Stromal cell of bone marrow (primary cell): Measurements from ENCODE around the gene SIGLEC15.
"Not testable (repeated sequence)": the region's sequence is repeated elsewhere in the genome, so short reads cannot be mapped to it uniquely, and the experiment has no call there.

Experiments
- DNase-seq: peaks from one replicate; pipeline ENCODE4 v3.0.0-alpha.2; 2012; ENCODE audit warnings: low read depth

The SIGLEC15 gene, protein sequence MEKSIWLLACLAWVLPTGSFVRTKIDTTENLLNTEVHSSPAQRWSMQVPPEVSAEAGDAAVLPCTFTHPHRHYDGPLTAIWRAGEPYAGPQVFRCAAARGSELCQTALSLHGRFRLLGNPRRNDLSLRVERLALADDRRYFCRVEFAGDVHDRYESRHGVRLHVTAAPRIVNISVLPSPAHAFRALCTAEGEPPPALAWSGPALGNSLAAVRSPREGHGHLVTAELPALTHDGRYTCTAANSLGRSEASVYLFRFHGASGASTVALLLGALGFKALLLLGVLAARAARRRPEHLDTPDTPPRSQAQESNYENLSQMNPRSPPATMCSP

DNA sequence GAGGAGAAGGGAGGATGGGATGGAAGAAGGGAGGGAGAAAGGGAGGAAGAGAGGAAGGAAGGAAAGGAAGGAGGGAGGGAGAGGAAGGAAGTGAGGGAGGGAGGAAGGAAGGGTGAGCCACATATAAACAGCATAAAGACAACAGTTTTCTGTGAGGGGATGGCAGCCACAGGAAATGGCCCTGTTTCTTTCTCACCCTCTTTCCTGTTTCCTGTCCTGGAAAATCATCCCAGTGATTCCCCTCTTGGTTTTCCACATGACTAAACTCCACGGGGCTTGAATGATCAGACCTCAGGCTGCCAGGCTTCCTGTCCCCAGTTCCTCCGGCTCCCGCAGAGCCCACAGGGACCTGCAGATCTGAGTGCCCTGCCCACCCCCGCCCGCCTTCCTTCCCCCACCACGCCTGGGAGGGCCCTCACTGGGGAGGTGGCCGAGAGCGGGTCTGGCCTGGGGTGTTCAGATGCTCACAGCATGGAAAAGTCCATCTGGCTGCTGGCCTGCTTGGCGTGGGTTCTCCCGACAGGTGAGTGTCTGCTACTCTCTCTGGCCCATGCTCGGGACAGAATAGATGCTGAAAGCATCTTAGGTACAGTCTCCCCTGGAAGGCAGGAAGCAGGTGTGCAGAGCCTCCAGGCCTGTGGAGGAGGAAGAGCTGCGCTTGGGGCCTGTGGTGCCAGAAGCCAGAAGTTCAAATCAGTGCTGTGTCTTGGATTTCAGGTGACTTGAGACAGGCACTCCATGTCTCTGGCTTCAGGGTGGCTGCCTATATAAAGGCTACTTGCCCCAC is at the start of gene SIGLEC15:
Gene SIGLEC15 (plus strand): TSS at position 418 of the 787 bp plus-strand sequence. CDS start 54 bp downstream, at position 472.
- no peak for DNase-seq

DNA sequence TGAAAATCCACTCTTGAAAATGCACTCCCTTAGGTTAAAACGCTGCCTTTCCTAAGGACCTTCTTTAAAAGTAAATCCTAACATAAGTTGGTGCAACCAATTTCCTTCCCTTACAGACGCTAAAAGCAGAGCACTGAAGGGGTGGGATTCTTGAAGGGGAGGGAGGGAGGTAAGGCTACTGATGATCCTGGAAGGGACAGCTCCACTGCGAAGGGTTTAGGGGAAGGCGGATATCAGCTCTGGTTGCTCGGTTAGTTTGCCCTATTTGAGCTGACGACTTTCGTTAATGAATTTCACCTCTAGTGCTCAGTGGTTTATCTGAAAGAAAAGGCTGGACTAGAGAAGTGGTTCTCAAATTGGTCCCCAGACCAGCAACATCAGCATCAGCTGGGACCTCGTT is 49.7 kb upstream of the SIGLEC15 start:
- no peak for DNase-seq

DNA sequence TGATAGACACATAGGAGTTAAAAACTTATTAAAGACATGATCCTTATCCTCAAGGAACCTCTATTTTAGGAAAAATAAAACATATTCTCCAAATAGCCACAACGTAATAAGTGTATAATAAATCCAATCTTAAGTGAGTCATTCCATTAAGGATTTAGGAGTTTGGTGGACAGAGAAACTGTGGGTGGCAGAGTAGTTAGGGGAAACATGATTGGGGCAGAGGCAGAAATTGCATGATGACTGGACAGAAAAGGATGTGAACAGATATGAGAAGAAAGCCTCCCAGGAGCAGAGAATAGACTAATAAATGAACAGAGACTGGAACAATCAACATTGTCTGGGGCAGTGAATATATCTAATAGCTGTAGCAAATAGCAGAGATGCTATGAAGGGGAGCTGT is 48.1 kb upstream of the SIGLEC15 start:
- peak; percentile 89 for DNase-seq

DNA sequence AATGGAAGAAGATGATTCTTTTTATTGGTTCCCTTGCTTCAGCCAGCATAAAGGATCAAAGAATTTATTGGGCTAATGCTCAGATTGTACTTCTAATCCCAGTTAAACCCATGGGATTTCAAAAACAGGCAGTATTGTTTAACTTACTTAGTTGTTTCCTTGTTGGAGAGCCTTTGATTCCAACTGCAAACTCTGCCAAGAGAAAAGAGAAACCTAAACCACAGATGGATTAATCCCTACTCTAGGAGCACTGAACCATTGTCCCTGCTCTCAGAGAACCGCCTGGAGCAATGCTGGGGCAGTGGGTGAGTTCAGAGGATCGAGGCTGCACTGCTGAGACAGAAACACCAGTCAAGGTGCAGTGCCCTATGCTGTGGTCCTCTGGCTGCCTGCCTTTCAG is 44.9 kb upstream of the SIGLEC15 start:
- DNase-seq = peak; percentile 53

DNA sequence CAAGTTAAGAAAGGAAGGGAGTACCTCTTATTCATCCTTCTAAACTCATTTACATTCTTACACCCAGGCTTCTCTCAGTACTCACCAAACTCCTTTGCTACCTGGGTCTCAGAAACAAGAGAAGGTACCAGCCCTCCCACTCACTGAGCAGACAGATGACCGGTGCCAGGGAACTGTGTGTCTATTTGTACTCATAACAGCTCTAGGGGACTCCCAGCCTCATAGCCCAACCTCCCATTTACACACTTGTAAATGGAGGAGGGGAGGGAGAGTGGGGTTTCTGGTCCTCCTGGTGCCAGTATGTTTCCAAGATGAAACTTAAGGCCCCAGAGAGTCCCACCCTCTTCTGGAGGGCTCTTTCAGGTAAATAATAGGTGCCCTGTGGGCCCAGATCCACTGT is 42.8 kb upstream of the SIGLEC15 start:
- no peak for DNase-seq

DNA sequence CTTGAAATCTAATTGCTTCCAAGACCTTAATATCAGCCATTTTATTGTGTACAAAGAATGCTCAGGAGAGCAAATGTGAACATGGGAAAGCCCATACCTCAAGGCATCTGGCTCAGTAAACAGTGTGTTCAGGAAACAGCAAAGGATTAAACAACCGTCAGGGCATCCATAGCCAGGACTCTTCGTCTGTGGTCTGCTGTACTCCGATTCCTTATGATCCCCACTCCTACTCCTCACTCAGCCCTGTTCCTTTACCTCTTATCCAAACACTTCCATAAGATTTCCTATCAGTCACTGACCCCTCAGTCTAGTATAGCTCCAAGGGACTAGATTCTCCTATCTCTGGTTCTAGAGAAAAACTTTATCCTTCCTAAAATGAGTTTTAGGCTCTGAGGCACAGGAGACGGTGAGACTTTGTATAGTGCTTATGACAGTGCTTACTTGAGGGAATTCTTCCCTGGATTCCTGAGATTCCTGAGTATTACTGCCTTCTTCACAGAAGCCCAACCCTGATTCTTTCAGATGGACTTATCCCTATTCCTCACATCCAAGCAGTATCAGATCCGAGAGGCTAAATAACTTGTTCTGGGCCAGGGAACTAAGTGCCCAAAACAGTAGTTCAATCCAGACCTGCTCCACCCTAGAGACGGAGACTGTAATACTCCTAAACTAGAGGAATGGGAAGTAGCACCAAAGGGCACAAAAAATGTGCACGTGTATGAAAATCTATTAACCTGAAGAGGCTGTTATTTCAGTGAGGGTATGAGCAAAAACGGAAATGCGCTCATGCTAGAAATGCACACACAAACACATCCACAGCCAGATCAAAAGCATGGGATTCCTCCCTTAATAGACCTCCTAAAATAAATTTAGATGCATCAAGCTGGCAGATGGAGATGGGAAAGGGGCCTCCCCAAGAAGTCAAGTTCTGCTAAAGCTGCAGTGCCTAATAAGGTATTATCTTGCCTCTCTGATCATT is 42.1 kb upstream of the SIGLEC15 start:
- no peak for DNase-seq

DNA sequence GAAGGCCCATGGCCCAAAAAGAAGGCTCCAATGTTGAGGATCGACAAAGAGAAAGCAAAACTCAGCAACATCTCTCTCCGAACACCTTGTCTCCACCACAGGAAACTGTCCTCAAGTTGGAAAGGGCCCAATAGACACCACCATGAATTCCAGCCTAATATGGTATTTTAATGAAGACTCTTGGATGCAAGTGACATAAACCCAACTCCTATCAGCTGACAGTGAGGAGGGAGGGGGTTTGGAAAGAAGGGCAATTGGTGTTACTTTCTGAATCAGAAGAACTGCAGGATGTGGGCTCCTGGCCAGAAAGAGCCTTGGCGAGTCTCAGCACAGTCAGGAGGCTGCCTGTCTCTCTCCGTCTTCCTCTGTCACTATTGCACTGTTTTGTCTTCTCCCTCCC is 40.3 kb upstream of the SIGLEC15 start:
- DNase-seq = peak; percentile 35

DNA sequence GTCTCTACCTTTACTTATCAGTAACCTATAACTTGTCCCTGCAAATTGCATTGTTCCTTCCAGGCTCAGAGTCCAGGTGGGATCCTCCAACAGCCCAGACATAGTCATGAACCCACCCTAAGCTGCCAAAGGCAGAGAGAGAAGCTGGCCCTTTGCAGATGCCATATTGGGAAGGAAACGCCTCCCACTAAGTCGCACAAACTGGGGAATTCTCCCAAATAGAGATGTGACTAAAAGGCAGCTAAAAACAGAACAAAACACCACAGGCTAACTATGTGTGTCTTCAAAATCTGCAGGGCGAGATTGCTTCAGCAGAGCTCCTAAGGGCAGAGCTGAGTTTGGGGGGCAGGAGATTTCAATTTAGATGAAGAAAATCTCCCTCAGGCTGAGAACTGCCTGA is 38.5 kb upstream of the SIGLEC15 start:
- DNase-seq = no peak

DNA sequence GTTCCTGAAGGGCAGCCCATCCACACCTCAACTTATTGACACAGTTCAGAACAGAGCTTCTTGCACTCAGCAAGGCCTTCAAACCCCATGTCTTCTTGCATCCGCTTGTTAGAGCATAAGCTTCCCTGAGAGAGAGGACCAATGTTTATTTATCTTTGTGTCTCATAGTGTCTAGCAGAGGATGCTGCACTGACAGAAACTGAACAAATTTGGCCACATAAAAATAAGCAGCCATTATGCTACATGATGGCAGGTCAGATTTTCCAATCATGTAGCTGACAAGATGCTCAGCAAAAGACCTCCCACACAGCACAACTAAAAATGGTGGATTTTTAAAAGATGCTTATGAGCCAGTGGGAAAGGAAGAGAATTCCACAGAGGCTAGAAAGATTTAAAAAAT is 38.1 kb upstream of the SIGLEC15 start:
- DNase-seq = no peak

DNA sequence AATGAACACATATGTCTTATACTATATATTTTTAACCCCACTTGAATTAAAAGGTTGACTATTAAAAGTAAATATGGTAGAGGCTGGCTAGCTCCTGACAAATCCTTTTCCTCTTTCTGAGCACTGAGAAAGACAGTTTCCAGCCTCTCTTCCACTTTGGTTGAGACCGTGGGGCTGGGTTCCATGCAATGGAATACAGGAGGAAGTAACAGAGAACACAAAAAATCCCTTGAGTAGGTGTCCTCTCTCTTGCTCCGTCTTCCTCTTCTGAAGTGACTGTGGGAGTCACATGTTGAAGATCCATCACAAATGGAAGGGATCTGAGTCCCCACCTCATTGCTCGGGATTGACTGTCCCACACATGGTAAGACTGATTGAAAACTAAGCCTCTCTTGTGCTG is 36.6 kb upstream of the SIGLEC15 start:
- no peak for DNase-seq

DNA sequence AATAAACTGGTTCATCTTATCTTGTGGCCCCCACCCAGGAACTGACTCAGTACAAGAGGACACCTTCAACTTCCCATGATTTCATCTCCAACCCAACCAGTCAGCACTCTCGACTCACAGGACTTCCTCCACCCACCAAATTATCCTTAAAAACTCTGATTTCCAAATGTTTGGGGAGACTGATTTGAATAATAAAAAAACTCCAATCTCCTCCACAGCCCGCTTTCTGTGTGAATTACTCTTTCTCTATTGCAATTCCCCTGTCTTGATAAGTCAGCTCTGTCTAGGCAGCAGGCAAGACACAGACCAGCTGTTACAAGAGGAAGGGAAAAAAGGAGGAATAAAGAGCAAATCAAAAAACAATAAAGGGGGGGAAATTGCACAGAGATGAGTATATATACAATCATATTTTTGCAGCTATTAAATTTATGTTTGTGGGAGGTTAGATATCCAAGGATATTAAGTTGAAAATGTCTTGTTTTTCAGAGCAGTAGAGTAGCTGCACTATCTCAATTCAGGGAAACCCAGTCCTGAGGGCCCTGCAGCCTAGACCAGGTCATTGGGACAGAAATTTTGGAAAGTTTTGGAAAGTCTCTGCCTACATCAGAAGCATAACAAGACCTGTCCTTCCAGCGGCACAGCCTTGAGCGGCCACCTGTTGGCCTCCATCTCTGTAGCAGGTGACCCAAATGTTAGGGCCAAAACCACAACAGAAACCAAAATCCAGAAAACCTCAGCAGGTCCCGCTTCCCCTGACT is 32.8 kb upstream of the SIGLEC15 start:
- DNase-seq = no peak

DNA sequence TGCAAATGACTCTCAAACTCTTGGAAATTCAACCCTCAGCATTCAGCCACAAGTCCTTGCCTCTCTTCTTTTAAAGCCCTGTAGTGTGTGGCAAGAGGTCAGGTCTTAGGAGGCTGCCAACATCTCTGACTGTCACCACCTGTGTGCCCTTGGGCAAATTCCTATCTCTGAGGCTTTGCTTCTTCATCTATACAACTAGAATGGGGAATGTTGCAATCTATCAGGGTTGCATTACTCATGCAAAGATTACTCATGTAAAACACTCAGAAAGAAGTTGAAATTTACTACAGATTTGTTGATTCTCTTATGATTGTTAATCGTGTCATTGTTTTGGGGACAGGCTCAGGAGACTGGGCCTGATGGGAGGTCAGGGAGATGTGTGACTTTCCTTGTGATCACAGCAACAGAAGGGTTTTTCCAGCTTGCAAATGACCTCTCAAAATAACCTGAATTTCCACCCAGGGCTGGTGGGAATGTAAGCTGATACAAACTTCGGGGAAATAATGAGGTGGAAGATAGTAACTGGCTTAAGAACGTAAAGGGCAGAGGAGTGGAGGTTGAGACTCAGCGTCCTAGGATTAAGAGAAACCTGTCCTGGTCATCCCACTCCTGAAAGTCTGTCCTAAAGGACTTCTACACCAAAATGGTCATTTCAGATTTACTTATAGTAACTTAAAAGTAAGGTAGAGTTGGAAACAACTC is 32.1 kb upstream of the SIGLEC15 start:
- DNase-seq = peak; percentile 65

DNA sequence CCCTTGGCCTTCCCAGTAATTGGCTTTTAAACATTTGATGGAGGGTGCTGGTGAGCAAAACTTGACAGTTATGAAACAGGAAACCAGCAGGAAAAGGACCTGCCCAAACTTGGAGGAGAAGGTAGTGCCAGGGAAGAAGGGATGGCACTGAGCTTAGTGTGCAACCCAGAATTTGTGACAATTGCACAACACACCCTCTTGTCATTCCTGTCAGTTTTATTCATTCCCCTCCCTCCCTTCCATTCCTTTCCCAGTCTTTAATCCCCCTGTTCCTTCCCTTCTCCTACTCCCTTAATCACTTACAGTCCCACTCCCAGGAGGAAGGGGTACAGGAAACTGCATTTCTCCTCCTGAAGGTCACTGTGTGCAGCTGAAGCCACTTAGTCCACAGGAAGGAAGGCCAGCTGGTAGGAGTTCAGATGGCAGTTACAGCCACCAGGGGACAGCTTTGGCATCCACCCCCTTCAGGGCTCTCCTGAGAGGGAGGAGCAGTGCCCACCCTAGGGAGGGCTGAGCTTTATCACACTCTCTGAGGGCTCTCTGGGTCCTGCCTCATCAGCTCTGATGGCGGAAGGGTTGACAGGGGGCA is 24.0 kb upstream of the SIGLEC15 start:
- DNase-seq = no peak

DNA sequence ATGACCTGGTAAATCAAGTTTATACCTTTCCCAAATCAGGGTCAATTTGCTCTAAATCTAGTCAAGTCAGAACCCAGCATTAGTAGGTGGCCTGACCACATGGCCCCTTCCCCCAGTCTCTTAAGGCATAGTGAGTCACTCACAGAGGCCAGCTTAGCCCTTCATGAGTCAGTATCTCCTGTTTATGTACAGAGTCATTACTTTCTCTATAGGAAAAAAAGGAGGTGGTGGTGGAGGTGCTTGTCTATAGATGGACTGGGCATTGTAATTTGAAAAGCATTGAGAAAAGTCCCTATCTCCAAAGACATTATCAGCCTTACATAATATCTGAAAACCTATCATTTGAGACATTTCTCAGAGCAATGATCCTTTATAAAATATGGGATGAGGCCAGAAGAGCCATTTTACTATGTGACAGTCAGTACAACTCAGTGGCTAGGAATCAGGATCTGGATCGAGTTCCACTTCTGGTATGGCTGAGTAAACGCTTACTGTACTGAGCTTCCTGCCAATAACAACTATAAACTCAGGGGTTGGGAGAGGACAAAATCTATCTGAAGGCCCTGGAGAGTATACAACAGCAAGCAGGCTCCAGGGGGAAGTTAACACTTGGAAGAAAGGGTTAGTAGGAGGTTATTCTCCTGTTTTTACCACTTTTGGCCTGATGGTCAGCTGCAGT is 22.5 kb upstream of the SIGLEC15 start:
- DNase-seq = peak; percentile 99

DNA sequence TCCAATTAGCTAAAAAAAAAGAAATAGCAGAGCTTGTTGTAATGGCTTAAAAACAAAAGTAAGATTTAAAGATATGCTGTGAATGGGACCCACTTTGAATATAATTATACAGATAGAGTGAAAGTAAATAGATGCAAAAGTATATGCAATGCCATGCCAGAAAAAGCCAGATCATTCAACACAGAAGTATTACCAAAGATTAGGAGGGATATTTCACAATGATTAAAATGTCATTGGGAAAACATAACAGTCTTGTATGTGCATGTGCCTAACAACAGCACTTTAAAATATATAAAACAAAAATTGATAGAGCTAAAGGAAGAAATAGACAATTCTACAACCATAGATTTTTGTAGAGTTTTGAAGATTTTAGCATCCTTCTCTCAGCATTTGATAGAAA is 19.9 kb upstream of the SIGLEC15 start:
- no peak for DNase-seq

DNA sequence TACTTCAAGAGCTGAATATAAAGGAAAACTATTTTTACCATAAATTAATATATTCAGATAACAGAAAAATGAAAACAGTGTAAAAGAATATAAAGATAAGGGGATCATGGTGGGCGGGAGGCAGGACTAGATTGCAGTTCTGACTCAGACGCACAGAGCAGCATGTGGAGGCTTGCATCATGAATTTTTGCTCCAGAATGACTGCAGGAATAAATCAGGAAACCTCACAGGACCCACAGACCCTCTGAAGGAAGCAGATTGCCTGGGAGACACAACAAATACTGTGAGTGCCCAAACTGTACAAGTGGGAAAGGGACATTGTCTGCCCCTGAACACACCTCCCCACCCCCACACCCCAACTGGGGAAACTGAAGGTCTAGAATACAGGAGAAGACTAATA is 19.2 kb upstream of the SIGLEC15 start:
- no peak for DNase-seq

DNA sequence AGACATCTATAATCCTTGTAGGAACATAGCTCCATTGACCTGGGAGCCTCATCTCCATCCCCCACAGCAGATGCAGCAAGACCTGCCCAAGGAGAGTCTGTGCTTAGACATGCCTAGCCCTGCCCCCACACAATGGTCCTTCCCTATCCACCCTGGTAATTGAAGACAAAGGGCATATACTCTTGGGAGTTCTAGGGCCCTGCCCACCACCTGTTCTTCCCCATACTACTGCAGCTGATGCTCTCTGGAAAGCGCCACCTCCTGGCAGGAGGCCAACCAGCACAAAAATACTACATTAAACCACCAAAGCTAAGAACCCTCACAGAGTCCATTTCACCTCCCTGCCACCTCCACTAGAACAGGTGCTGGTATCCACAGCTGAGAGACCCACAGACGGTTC is 18.3 kb upstream of the SIGLEC15 start:
- not testable (repeated sequence) for DNase-seq

DNA sequence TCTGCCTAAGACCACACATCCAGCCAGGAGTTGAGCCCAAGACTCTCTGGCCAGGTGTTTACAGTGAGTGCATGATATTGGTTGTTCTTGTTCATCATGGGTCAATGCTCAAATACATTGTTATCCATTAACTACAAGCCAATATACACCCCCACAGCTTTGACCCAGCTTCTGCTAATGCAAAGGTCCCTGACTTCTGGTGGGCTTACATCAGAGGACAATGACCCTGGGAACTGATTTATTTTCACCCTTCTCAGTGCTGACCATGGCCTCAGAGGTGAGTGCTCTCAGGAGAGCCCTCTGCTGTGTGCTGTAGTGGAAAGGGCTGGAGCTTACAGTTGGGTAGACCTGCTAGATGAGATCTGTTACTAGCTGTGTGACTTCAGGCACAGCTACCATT is 10.7 kb upstream of the SIGLEC15 start:
- DNase-seq = not testable (repeated sequence)

DNA sequence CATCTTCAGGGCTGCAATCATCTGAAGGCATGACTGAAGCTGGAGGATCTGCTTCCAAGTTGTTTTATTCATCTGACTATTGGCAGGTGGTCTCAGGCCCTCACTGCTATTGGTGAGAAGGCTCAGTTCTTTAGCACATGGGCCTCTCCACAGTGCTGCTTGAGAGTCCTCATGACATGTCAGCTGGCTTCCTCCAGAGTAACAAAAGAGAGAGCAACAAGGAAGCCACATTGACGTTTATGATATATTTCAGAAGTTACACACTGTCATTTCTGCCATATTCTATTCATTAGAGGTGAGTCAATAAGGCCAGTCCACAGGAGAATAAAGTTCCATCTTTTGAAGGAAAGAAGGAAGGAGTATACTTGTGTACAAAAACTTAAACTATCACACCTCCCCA is 7.9 kb upstream of the SIGLEC15 start:
- DNase-seq = no peak

DNA sequence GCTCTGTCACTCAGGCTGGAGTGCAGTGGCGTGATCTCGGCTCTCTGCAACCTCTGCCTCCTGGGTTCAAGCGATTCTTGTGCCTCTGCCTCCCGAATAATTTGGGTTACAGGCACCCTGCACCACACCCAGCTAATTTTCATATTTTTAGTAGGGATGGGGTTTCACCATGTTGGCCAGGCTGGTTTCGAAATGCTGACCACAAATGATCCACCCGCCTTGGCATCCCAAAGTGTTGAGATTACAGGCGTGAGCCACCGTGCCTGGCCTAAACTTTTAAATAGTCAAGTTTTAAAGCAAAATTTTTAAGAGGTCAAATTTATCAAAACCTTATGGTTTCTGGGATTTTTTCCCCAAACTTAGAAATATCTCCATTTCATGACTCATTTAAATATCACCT is 6.7 kb upstream of the SIGLEC15 start:
- peak; percentile 41 for DNase-seq
